Germinal center (tissue), 1 donor: ENCODE data around the gene BCL2L14.

Experiments used
- DNase-seq: peaks from one replicate; pipeline ENCODE4 v3.0.0; 2012; ENCODE audit warnings: mixed read lengths, low spot score

BCL2L14 gene, protein sequence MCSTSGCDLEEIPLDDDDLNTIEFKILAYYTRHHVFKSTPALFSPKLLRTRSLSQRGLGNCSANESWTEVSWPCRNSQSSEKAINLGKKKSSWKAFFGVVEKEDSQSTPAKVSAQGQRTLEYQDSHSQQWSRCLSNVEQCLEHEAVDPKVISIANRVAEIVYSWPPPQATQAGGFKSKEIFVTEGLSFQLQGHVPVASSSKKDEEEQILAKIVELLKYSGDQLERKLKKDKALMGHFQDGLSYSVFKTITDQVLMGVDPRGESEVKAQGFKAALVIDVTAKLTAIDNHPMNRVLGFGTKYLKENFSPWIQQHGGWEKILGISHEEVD

DNA sequence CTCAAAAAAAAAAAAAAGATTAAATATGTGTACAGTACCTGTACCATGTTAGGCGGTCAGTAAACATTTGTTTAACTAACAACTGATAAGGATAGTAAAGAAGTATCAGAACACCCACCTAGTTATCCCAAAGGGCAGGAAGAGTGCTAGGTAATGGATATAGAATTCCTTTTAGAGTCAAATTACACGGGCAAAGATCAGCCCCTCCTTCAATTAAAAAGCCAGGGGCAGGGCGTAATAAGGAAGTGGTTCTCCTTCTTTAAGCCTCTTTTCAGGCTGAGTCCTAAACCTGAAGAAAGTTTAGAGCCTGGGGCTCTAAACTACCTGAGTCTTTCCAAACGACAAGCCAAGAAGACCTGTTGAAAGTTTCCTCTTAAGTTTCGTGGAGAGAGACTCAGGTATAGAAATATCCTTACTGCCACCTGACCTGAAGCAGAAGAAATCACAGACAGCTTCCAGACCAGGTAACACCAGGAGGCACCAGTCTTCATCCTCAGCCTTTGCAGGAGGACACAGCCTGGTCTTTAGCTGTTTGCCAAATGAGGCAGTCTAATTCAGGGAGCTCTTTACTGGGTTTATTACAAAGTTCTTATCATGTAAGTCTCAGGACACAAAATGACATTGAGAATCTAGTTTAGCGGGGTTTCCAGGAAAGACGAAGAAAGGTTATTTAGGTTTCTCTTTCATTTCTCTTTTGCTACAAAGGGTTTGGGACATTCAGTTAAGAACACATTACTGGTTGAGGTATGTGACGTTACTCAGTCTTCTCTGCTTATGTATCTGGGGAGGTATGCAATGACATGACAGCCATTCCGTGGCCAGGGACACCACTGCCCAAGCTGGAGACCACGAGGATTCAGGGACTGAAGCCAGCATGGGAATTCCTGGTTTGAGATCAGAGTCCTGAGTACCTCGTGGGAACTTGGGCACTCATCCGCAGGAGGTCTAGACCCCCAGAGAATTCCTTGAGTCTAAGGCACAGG is at the start of gene BCL2L14:
TSS of gene BCL2L14 (plus strand) at position 266 of the 983 bp plus-strand sequence. CDS start 8,367 bp downstream, outside the sequence.
- no peak for DNase-seq

DNA sequence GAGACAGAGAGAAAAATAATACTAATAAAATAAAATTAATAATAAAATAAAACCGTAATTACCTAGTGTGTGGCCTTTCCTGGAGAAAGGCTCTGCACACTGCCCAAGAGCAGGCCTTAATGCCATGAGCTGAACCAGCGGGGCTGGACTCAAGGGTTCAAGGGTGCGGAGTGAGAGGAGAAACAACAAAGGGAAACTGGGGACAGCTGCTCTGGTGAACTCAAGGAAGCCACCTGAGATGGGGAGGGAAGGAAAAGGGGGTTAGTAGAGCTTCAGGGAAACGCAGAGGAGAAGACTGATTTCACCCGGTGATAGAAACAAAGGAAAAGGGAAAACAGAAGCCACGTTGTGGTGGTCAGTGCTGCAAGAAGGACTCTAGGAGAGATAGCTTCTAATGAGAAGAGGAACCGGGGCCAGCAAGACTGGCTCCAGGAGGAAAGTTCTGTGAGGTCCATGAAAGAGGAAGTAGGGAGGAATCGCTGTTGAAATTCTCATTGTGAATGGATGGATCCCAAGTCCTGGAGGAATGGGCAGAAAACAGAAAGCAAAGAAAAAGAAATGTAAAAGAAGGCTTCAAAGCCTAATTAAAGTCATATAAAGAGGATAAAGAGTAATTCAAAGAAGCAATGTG is 48.3 kb upstream of the BCL2L14 start:
- no peak for DNase-seq

DNA sequence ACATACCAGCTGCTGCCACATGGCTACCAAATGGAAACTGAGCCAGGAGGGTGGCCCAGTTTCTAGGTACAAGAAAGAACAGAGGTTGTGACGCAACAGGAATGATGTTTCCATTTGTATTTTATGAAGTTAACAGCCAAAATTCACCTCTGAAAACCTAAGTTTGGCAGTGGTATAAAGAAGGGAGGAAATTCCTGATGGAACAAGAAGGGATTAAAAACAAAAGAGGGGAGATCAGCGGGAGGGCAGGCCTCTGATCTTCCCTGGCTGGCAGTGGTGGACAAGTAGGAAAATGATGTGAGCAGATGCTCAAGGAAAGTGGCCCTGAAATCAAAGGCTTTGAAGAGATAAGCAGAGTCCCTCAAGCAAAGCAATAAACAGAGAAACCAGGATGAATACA is 47.3 kb upstream of the BCL2L14 start:
- DNase-seq = no peak

DNA sequence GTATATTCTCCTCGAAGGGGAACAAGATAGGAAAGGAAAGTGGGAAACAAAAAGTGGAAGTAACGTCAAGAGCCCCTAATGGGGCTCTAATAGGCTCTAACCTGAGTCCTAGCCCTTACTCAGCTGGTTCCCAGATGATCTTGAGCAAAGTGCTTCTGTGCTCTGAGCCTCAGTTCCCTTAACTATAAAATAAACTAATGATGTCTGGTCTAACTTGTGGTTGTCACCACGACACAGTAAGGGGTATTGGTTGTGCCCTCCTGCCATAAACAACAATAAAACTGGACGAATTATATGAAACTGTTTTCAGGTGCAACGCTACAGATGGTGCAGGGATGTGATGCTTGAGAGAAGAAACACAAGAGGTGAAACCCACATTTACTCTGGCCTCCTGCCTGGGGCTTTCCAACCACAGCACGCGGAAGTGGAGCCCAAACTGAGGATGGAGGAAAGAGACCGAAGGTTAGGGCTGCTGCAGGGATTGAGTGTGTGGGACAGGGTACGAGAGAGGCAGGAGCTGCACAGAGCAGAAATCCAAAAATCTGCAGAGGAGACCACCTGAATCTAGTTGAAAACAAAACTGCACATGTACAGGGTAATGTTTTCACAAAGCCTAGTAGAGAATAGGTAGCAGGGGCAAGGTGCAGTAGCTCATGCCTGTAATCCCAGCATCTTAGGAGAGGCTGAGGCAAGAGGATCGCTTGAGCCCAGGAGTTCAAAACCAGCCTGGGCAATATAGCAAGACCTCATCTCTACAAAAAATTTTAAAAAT is 45.6 kb upstream of the BCL2L14 start:
- DNase-seq = no peak

DNA sequence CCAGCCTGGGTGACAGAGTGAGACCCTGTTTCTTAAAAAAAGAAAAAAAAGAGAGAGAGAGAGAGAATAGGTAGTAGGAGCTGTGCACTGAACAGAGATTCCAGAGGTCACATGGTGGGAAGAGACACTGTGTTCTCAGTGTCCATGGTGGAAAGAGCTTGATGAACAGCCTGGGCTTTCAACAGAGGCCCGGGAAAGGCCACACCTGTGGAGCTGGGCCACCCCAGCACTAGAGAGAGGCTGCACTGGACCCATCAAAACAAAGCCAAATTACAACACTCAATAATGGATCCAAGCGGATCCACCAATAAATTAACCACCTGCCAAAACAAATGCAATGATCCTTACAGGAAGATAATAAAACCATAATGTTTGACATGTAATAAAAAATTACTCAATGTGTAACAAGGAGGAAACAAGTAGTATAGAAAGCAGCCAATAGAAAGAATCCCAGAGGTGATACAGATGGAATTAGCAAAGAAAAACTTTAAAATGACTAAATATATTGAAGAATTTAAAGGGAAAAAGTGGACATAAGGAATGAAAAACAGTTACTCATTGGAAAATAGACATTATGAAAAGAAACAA is 44.8 kb upstream of the BCL2L14 start:
- no peak for DNase-seq

DNA sequence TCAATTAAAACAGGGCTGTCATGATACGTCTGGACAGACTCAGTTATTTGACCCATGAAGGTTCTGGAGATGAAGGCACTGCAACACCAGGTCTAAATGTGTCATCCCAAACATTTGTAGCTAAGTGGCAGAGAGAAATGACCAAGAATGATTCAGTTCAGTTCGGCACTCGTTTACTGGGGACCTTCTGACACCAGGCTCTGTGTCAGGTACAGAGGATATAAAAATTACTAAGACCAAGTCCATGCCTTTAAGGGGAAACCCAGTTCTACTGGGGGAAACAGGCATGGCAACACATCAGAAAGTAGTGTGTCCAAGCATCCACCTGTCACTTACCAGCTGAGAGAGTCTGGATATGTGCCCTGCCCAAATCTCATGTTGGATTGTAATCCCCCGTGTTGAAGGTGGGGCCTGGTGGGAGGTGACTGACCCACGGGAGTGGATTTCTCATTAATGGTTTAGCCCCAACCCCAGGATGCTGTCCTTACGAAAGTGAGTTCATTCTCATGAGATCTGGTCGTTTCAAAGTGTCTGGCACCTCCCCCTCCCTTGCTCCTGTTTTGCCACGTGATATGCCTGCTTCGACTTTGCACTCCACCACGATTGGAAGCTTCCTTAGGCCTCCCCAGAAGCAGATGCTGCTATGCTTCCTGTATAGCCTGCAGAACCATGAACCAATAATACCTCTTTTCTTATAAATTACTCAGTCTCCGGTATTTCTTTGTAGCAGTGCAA is 41.9 kb upstream of the BCL2L14 start:
- DNase-seq = no peak

DNA sequence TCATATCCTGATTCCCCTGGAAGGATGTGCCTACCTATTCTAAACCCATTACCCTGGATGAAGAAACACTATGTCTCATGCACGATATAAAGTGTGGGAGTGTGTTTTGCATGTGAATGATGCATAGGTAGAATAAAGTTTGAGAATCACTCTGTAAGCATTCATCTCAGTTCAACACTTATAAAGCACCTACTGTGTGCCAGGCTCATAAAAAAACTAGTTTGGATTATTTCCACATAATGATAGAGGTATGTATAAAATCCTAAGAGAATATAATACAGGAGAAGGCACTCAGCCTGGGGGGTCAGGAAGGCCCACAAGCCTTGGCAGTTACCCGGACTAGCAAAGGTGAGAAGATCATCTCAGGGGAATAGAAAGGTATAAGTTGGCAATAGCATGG is 41.1 kb upstream of the BCL2L14 start:
- no peak for DNase-seq

DNA sequence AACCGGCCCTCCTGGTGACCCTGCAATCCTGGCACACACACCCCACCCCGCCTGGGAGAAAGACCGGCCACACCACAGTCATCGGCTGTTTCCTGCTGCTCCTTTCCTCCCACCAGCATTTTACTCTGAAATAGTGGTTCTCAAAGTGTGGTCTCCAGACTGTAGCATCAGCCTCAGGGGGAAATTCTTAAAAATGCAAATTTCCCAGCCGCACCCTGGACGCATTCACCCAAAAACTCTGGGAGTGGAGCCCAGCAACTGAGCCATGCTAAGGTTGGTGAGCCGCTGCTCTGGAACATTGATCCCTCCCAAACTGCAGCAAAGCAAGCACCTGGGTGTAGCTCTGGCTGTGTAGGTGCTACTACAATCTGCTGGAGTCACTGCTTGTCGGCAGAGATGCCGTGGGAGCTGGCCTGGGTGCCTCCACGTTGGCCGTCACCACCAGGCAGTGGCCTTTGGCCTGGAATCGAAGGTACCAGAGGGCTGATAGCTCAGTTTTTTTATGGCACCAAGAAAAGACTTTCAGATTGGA is 38.4 kb upstream of the BCL2L14 start:
- DNase-seq = no peak

DNA sequence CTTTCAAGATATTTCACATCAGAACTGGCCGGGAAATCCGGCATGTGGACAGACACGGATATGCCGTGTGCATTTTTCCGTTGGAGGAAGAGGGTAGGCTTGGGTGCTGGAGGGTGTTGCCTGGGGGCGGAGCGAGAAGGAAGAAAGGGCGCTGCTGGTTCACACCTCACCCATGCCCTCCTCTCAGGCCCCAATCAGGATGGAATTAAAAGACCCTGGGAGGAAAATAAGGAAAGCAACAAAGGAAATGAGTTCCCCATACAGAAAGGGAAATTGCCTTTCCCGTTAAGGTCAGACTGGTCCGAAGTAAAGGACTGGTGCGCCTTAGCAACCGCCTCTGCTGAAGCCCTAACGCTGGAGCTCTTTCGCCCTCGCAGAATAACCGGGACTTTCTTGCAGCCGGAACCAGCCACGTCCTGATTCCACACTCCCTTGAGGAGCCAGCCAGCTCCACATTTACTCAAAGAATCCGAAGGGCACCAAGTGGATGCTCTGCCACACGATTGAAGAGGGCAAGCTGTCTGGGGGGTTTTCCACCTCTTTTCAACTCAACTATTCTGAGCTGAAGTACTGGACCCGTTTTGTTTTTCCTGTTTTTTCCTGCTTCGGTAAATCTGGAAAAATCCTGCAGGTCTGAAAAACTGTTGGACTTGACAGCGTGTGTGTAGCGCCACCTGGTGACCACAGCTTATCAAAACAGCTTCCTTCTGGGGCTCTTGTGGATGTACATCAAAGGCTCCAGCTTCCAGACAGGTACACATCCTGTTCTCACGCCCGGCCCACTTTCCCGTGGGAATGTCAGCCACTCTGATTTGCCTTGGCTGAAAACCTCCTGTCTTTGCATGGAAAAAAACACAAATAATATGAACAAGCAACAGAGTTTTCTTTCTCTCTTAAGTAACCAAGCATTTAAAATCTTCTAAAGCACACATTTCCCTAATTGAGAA is 37.6 kb upstream of the BCL2L14 start:
- peak; percentile 60 for DNase-seq

DNA sequence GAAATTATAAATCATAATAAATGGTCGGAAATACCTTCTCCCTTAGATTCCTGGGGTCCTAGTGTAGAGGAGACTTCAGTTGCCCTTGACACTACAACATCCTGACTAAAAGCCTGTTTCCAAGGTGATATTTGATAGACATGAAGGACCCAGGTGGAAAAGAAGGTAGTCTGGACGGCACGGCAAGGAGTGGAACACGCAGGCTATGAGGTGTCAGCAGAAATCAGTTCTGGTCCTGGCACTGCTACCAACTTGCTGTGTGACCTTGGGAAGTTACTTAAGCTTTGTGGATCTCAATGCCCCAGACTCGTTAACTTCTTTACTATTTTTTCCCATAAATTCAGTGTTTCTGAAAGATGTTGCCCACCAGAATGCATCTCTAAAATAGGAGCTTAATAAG is 36.9 kb upstream of the BCL2L14 start:
- no peak for DNase-seq

DNA sequence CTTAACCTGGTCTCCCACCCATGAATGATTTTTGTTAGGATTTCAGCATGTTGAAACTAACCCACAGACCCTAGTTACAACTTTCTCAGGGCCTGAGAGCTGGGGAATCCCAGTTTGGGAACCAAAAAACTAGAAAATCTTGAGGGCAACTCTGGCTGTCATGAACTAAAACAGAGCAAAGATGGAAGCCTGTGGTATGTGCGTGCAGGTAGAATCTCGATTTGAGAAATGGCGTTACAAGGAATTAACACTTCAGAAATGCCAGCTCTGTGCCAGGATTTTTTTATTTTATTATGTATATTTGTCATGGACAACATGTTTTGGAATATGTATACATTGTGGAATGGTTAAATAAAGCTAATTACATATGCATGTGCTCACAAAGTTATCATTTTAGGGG is 36.4 kb upstream of the BCL2L14 start:
- DNase-seq = no peak

DNA sequence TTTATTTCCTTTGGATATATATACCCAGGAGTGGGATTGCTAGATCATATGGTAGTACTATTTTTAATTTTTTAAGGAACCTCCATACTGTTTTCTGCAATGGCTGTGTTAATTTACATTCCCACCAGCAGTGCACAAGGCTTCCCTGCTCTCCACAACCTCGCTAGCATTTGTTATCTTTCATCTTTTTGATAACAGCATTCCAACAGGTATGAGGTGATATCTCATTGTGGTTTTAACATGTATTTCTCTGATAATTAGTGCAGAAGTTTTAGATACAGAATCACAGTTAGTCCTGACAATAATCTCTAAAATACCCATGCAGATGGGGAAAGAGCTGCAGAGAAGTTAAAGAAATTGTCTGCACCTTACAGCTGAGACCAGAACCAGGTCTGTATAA is 35.5 kb upstream of the BCL2L14 start:
- DNase-seq = no peak

DNA sequence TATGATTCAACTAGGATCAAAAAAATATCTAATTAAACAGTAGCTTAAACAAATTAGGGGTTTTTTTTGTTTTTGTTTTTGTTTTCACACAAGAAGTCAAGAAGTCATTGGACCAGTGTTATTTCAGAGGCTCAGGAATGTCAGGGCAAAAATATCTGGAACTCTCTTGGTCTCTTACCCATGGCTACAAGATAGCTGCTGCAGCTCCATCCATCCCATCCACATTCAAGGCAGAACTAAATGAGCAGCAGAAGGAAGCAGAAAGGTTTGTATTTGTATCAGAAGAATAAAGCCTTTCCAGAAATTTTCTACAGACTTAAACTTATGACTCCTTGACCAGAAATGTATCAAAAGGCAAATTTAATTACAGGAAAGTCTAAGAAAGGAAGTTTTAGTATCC is 33.8 kb upstream of the BCL2L14 start:
- DNase-seq = no peak

DNA sequence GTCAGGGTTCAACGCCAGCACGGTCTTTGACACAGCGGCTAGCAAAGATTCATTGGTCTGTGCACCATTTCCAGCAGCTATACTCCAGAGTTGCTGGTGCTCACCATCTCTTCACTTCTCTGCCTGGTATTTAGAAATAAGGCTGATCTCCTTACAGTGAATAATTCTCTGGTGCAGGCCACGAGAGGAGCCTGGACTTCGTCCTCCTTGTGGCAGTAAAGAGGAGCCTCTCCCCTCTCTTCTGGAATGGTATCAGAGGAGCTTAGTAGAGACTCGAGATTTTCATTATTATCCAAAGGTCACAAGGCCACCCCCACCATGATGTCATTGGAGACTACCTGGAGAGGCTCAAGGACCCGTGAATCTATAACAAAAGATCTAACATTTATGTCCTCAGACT is 30.8 kb upstream of the BCL2L14 start:
- no peak for DNase-seq

DNA sequence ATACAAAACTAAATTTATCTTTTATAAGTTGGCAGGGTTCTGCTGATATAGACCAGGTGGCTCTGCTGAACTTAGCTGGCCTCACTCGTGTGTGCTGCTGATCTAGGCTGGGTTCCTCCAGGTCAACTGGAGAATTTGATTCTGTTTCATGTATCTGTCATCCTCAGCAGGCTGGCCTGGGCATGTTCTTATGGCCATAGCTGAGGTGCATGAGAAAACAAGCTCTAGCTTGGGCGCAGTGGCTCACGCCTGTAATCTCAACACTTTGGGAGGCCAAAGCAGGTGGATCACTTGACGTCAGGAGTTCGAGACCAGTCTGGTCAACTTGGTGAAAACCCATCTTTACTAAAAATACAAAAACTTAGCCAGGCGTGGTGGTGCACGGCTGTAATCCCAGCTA is 24.3 kb upstream of the BCL2L14 start:
- no peak for DNase-seq

DNA sequence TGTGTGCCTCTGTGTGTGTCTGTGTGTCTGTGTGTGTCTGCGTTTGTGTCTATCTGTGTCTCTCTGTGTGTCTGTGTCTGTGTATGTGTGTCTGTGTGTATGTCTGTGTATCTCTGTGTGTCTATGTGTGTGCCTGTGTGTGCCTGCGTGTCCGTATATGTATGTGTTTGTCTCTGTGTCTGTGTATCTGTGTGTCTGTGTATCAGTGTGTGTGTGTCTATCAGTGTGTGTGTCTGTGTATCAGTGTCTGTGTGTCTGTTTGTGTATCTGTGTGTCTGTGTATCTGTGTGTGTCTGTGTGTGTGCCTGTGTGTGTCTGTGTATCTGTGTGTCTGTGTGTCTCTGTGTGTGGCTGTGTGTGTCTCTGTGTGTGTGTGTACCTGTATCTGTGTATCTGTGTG is 23.1 kb upstream of the BCL2L14 start:
- no peak for DNase-seq

DNA sequence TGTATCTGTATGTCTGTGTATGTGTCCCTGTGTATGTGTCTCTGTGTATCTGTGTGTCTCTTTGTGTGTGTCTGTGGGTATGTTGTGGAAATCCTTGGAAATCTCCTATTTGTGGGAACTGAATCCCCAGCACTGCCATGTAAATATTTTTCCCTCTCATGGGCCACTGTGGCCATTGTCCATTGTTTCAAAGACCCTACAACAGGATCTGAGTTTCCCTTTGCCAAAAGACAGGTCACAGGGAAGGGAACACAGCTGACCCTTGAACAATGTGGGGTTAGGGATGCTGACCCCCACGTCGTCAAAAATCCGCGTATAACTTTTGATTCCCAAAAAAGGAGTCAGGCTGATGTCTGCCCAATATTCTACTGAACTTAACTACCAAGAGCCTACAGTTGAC is 22.5 kb upstream of the BCL2L14 start:
- DNase-seq = no peak

DNA sequence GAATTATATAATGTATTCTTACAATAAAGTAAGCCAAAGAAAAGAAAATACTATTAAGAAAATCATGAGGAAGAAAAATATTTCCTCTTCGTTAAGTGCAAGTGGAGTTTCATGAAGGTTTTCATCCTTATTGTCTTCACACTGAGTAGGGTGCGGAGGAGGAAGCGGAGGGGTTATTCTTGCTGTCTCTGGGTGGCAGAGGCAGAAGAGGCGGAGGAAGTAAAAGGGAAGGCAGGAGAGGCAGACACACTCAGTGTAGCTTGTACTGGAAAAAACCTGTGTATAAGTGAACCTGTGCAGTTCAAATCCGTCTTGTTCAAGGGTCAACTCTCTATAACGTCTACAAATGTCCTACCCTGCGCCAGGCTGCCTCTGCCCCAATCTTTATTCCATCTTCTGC is 22.0 kb upstream of the BCL2L14 start:
- no peak for DNase-seq

DNA sequence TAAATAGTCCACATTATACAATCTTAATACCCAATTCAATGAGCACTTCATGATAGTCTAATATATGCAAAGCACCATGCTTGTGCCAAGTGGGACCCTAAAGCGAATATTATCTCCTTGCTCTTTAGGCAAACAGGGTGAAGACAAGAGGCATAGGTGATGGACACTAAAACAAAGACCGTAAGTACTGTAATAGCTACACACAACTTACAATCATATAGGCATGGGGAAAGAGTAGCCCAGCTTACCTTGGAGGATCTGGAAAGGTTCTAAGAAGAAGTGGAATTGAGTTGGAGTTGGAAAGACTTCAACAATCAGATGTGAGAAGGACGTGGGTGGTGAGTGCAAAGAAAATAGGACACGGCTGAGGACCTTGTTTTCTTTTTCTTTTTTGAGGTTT is 19.1 kb upstream of the BCL2L14 start:
- DNase-seq = no peak
